Rectal smooth muscle tissue (tissue), 1 donor: Measurements from ENCODE around the gene MOB3A.

Source experiments
- H3K27ac ChIP-seq: one replicate; pipeline ENCODE4 v1.7.0; 2013; ENCODE audit warnings: low read depth, low read length, inconsistent platforms
- H3K27me3 ChIP-seq: one replicate; pipeline ENCODE4 v1.7.0; 2013; ENCODE audit warnings: low read length; ENCODE audit not compliant: control insufficient read depth, insufficient read depth
- H3K36me3 ChIP-seq: one replicate; pipeline ENCODE4 v1.7.0; 2013; ENCODE audit warnings: low read length; ENCODE audit not compliant: control insufficient read depth, insufficient read depth
- H3K4me1 ChIP-seq: one replicate; pipeline ENCODE4 v1.7.0; 2013; ENCODE audit warnings: low read length; ENCODE audit not compliant: control insufficient read depth, insufficient read depth
- H3K4me3 ChIP-seq: one replicate; pipeline ENCODE4 v1.7.0; 2013; ENCODE audit warnings: low read length
- H3K9ac ChIP-seq: one replicate; pipeline ENCODE4 v1.7.0; 2013; ENCODE audit warnings: low read length

Gene MOB3A

GRCh38 chr19:2046046-2046907 is 49.8 kb downstream of the MOB3A start:
- H3K4me3 ChIP-seq: no peak overlapping the region
- H3K4me1 ChIP-seq: peaks cover 36% of the 10 kb centered on the region
- H3K36me3 ChIP-seq: peaks cover 18% of the 10 kb centered on the region
- no peak overlapping the region for H3K9ac ChIP-seq
- no peaks in the 10 kb centered on the region for H3K27me3 ChIP-seq
- peak overlapping the region; percentile 3 for H3K27ac ChIP-seq

- Histone ChIP-seq H3K36me3 (peaks cover 25% of the 10 kb centered on the region), H3K4me1 (peaks cover 40% of the 10 kb centered on the region), H3K27me3 (no peaks in the 10 kb centered on the region), H3K9ac (no peak overlapping the region), H3K27ac (no peak overlapping the region), H3K4me3 (no peak overlapping the region)
Observed at GRCh38 chr19:2045501-2046045, 50.6 kb downstream of the MOB3A start.

- no peak overlapping the region for H3K9ac ChIP-seq
- H3K27me3 ChIP-seq: no peaks in the 10 kb centered on the region
- peaks cover 26% of the 10 kb centered on the region for H3K36me3 ChIP-seq
Observed at GRCh38 chr19:2044709-2045500, 51.2 kb downstream of the MOB3A start.

GRCh38 chr19:2043961-2044708 is 52.0 kb downstream of the MOB3A start:
- no peak overlapping the region for H3K9ac ChIP-seq
- peaks cover 29% of the 10 kb centered on the region for H3K36me3 ChIP-seq
- no peaks in the 10 kb centered on the region for H3K27me3 ChIP-seq
- no peak overlapping the region for H3K4me3 ChIP-seq
- H3K27ac ChIP-seq: peak overlapping the region; percentile 25
- H3K4me1 ChIP-seq: peaks cover 36% of the 10 kb centered on the region

More at GRCh38 chr19:2044709-2045500, 51.2 kb downstream of the MOB3A start:
- Histone ChIP-seq H3K4me3 (no peak overlapping the region), H3K27ac (no peak overlapping the region), H3K4me1 (peaks cover 40% of the 10 kb centered on the region)

GRCh38 chr19:2043251-2043641 is 52.9 kb downstream of the MOB3A start:
- H3K4me3 ChIP-seq: no peak overlapping the region

GRCh38 chr19:2042485-2043250 is 53.5 kb downstream of the MOB3A start:
- H3K27me3 ChIP-seq: no peaks in the 10 kb centered on the region
- peak overlapping the region; percentile 8 for H3K9ac ChIP-seq
- H3K36me3 ChIP-seq: peaks cover 26% of the 10 kb centered on the region
- H3K4me1 ChIP-seq: peaks cover 22% of the 10 kb centered on the region
- peak overlapping the region; percentile 62 for H3K4me3 ChIP-seq
- peak overlapping the region; percentile 90 for H3K27ac ChIP-seq

More at GRCh38 chr19:2043251-2043641, 52.9 kb downstream of the MOB3A start:
- peak overlapping the region; percentile 90 for H3K27ac ChIP-seq
- no peak overlapping the region for H3K9ac ChIP-seq
- H3K36me3 ChIP-seq: peaks cover 28% of the 10 kb centered on the region
- H3K4me1 ChIP-seq: peaks cover 27% of the 10 kb centered on the region
- H3K27me3 ChIP-seq: no peaks in the 10 kb centered on the region

- peaks cover 22% of the 10 kb centered on the region for H3K4me1 ChIP-seq
- peak overlapping the region; percentile 67 for H3K4me3 ChIP-seq
- peak overlapping the region; percentile 61 for H3K9ac ChIP-seq
- H3K36me3 ChIP-seq: peaks cover 26% of the 10 kb centered on the region
- peak overlapping the region; percentile 95 for H3K27ac ChIP-seq
- no peaks in the 10 kb centered on the region for H3K27me3 ChIP-seq
Observed at GRCh38 chr19:2041683-2042484, 54.2 kb downstream of the MOB3A start.

GRCh38 chr19:2041433-2041682 is 54.8 kb downstream of the MOB3A start:
- H3K4me1 ChIP-seq: peaks cover 22% of the 10 kb centered on the region
- peak overlapping the region; percentile 61 for H3K9ac ChIP-seq
- H3K4me3 ChIP-seq: peak overlapping the region; percentile 67
- no peaks in the 10 kb centered on the region for H3K27me3 ChIP-seq
- H3K27ac ChIP-seq: peak overlapping the region; percentile 95
- H3K36me3 ChIP-seq: peaks cover 23% of the 10 kb centered on the region

GRCh38 chr19:2040647-2041432 is 55.3 kb downstream of the MOB3A start:
- Histone ChIP-seq H3K27me3 (no peaks in the 10 kb centered on the region), H3K4me3 (peak overlapping the region; percentile 67), H3K9ac (peak overlapping the region; percentile 61), H3K36me3 (peaks cover 23% of the 10 kb centered on the region), H3K27ac (peak overlapping the region; percentile 95), H3K4me1 (peaks cover 22% of the 10 kb centered on the region)

- Histone ChIP-seq H3K9ac (no peak overlapping the region), H3K27me3 (no peaks in the 10 kb centered on the region), H3K4me3 (no peak overlapping the region), H3K4me1 (peaks cover 22% of the 10 kb centered on the region), H3K27ac (no peak overlapping the region), H3K36me3 (peaks cover 23% of the 10 kb centered on the region)
Observed at GRCh38 chr19:2039959-2040646, 56.0 kb downstream of the MOB3A start.
